Mesothelial cell of epicardium (in vitro differentiated cells): ENCODE data around the gene CFAP46. TPM values are rescaled to one million over a fixed set of nuclear protein-coding genes. Genes with fewer than 3 reads are reported as not detected.
A peak's percentile ranks its signal among the peaks of the same experiment; 100 is the strongest.

Source experiments
- DNase-seq, 2 experiments: peaks; one replicate each; pipeline ENCODE4 v3.0.0; 2021; ENCODE audit warnings: low spot score in 2 of 2; ENCODE audit not compliant: unreplicated experiment in 2 of 2
- H3K27ac Mint-ChIP-seq: 2 replicates; pipeline ENCODE4 v1.8.0; 2021; ENCODE audit warnings: mixed read lengths
- H3K27me3 Mint-ChIP-seq: 2 replicates; pipeline ENCODE4 v1.8.0; 2021; ENCODE audit warnings: low read depth, mixed read lengths
- H3K36me3 Mint-ChIP-seq: 2 replicates; pipeline ENCODE4 v1.8.0; 2021; ENCODE audit warnings: mixed read lengths
- H3K4me1 Mint-ChIP-seq: 2 replicates; pipeline ENCODE4 v1.8.0; 2021; ENCODE audit warnings: mixed read lengths
- H3K4me3 Mint-ChIP-seq: 2 replicates; pipeline ENCODE4 v1.8.0; 2021; ENCODE audit warnings: mild to moderate bottlenecking, moderate library complexity, mixed read lengths
- H3K9me3 Mint-ChIP-seq: 2 replicates; pipeline ENCODE4 v1.8.0; 2021; ENCODE audit warnings: mixed read lengths
- total RNA-seq: library from RNA; stranded (reverse); gene quantifications from 3 replicates; pipeline ENCODE4 v1.2.1, GENCODE V29; 2021
- TF ChIP-seq, protein P1 (sequence below): fragments of 200-600 bp; sonication (generic); IDR thresholded peaks from one replicate; pipeline ENCODE4 v1.5.0; 2021; ENCODE audit warnings: antibody characterized with exemption; ENCODE audit not compliant: unreplicated experiment

Gene CFAP46
- total RNA-seq, 1 donor from 2014 or later: 3.1 TPM

DNA sequence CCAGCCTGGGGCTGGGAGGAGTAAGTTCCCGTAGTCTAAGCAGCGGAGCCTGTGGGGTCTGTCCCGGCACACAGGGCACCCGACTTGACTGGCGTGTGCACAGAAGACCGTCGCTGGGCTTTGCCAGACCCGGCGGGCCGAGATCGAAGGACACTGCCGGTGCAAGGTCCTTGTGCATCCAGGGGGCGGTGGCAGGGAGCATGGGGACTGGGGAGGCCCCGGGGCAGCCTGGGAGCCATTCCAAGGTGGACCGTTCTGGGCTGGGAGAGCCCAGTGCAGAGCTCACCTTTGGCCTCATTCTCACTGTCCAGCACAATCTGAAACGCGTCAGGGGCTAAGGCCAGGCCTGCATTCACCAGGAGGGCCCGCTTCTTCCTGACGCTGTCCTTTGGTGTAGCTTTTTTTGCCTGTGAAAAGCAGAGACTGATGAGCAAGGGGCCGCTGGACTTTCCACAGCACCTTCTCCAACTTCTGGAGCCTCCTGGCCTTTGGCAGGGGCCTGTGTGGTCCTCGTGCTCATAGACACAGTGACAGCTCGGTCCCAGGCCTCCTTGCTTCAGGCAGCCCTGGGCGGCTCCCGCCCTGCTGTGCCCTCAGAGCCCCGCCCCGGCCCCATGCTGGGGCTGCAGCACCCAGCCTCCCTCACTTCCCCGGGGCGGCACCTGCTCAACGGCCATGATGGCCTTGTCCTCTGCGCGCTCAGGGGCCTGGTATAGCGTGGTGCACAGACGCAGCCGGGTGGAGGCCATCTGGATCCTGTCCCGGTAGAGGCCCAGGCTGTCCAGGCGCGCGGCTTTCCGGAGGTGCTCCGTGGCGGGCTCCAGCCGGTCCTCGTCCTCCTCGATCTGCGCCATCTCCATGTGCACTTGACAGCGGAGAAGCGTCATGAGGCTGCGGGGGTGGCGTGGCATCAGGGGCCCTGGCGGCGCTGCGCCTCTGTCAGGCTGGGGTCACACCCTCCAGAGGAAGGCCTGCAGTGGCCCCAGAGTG lies 20.3 kb downstream of the CFAP46 start:
- H3K27me3 Mint-ChIP-seq: no peaks in the 10 kb centered on the region
- H3K4me3 Mint-ChIP-seq: no peak overlapping the region
- no peaks in the 10 kb centered on the region for H3K36me3 Mint-ChIP-seq
- DNase-seq: no peak
- no peak overlapping the region for H3K27ac Mint-ChIP-seq
- H3K4me1 Mint-ChIP-seq: peaks cover 3% of the 10 kb centered on the region
- TF ChIP-seq, protein P1, sequence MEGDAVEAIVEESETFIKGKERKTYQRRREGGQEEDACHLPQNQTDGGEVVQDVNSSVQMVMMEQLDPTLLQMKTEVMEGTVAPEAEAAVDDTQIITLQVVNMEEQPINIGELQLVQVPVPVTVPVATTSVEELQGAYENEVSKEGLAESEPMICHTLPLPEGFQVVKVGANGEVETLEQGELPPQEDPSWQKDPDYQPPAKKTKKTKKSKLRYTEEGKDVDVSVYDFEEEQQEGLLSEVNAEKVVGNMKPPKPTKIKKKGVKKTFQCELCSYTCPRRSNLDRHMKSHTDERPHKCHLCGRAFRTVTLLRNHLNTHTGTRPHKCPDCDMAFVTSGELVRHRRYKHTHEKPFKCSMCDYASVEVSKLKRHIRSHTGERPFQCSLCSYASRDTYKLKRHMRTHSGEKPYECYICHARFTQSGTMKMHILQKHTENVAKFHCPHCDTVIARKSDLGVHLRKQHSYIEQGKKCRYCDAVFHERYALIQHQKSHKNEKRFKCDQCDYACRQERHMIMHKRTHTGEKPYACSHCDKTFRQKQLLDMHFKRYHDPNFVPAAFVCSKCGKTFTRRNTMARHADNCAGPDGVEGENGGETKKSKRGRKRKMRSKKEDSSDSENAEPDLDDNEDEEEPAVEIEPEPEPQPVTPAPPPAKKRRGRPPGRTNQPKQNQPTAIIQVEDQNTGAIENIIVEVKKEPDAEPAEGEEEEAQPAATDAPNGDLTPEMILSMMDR: no peak
- no peaks in the 10 kb centered on the region for H3K9me3 Mint-ChIP-seq

DNA sequence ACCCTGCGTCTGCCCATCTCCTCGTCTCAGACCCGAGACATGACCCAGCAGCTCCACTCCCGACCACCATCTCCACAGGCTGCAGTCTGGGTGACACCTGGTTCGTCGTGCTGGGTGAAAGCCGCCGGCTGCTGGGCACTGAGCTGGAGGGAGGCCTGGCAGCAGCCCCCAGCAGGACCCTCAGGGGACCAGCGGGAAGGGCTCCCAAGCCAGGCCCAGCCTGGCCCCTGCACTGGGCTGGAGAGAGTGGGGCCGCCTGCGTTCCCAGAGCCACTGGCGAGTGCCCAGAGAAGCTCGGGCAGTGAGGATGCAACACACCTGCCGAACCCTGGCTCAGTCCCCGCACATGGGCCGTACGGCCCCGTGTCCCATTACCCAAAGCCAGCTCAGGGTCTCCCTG lies 21.3 kb downstream of the CFAP46 start:
- peaks cover 3% of the 10 kb centered on the region for H3K4me1 Mint-ChIP-seq
- no peak overlapping the region for H3K27ac Mint-ChIP-seq
- no peaks in the 10 kb centered on the region for H3K27me3 Mint-ChIP-seq
- no peaks in the 10 kb centered on the region for H3K9me3 Mint-ChIP-seq
- H3K36me3 Mint-ChIP-seq: no peaks in the 10 kb centered on the region
- no peak overlapping the region for H3K4me3 Mint-ChIP-seq
- TF ChIP-seq, protein P1: no peak
- no peak for DNase-seq

DNA sequence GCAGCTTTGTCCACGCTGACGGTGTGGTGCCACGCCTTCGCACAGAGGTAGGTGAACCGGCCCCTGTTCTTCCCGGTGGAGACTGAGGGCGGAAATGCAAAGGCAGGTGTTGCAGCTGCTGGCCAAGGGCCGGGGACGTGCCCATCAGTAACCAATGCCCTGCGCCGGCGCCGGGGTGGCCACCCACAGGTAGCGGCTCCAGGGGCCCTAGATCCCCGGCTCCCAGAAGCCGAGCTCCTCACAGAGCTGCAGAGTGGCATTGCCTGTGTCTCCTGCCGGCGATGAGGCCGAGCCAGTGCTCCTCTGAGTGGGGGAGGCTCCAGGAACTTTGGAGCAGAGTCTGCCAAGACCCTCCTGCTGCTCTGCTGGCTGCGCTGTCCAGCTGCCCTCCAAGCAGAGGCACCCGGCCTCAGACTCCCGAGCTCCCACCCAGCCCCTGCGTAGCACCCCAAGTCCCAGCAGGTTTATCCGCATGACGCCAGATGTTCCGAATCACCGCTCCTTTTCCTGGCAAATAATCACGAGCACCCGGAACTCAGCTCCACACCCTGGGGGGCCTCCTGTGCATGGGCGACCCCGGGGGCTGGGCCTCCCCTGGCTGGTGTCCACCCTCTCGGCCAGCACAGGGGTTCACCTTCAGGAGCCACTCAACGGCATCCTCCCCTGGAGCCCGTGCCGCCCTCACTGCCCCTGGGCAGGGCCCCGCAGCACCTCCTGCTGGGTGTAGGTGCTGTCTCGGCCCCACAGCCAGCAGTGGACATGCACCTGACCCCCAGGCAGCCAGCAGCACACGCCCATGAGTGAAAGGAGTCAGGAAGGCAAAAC lies 22.1 kb downstream of the CFAP46 start:
- peaks cover 3% of the 10 kb centered on the region for H3K4me1 Mint-ChIP-seq
- no peaks in the 10 kb centered on the region for H3K9me3 Mint-ChIP-seq
- H3K27me3 Mint-ChIP-seq: no peaks in the 10 kb centered on the region
- no peak overlapping the region for H3K27ac Mint-ChIP-seq
- no peaks in the 10 kb centered on the region for H3K36me3 Mint-ChIP-seq
- no peak overlapping the region for H3K4me3 Mint-ChIP-seq
- no peak for DNase-seq
- TF ChIP-seq, protein P1: no peak

DNA sequence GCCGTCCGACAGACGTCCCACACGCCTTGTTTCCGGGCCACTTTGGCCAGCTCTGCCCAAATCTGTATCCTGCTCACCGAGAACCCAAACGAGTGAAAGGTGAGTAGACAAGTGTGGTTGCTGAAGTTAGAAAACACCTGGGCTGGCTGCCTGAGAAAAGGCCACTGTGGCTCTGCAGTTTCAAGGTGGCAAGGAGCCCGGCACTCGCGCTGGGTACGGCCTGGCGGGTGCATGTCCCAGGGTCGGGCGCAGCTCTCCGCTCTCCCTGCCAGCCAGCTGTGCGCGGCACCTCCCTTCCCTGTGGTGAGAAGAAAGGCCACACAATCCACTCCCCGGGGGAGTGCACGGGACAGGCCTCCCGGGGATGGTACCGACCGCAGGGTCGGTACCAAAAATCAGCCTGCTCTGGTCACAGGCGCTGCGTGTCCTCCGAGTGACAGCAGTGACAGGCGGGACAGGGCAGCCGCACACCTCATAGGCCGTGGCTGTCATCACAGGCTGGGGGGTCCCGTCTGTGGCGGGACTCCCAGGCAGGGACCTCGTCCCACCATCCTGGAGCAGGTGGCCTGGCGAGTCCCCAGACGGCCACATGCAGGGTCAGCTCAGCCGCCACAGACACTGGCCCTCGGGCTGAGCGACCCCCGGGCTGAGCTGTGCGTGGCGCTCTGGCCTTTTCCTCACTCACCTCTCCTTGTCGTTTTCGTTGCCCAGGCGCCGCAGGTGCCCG lies 22.8 kb downstream of the CFAP46 start:
- Mint-ChIP-seq H3K4me3 (no peak overlapping the region), H3K36me3 (no peaks in the 10 kb centered on the region), H3K4me1 (peaks cover 3% of the 10 kb centered on the region), H3K27ac (no peak overlapping the region), H3K9me3 (no peaks in the 10 kb centered on the region), H3K27me3 (no peaks in the 10 kb centered on the region)
- TF ChIP-seq, protein P1: no peak
- DNase-seq: no peak

DNA sequence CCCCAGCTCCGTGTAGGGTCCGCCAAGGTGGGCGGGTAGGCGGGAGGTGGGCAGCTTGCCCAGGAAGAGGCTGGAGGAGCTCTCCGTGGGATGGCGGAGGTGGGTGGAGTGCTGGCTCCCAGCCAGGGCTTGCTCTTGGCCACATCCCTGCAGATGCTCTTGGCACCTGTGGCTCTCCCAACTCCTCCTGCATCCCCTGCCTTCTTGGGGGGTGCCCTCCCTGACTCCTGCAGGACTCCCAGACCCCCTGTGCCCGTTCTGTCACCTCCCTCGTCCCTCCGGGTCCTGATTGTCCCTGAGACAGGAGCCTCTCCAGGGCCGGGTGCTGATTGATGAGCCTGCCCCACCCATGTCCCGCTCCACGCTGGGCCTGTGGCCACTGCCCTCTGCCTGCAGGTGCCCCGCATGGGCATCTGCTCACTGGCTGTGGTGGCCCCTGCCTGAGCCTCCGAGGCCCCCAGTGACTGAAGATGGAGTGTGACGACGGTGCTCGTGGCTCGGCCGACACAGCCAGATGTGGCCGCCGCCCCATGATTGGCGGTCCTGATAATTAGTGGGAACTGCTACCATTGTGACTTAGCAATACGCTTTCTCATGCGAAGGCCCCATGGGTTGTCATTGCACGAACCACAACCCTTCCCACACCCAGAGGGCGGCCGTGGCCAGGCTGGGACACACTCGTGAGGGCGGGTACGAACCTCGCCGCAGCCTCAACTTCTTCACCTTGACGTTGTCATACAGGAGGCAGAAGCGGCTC lies 23.6 kb downstream of the CFAP46 start:
- H3K4me3 Mint-ChIP-seq: no peak overlapping the region
- H3K36me3 Mint-ChIP-seq: no peaks in the 10 kb centered on the region
- H3K9me3 Mint-ChIP-seq: no peaks in the 10 kb centered on the region
- peak; percentile 41 to 69 for DNase-seq
- peaks cover 3% of the 10 kb centered on the region for H3K4me1 Mint-ChIP-seq
- H3K27me3 Mint-ChIP-seq: no peaks in the 10 kb centered on the region
- H3K27ac Mint-ChIP-seq: no peak overlapping the region
- TF ChIP-seq, protein P1: no peak
